Measurements from ENCODE around the gene TEX19. TPM values are rescaled to one million over a fixed set of nuclear protein-coding genes. Genes with fewer than 3 reads are reported as not detected.
"Not testable (repeated sequence)": the region's sequence is repeated elsewhere in the genome, so short reads cannot be mapped to it uniquely, and the experiment has no call there.

Gene TEX19
- total RNA-seq, 2 experiments from 2014 or later = 0.10 to 0.23 TPM

GRCh38 chr17:82354804-82355308 lies 4.2 kb upstream of the TEX19 start:
- H3K36me3 Mint-ChIP-seq = no peaks in the 10 kb centered on the region
- H3K4me1 Mint-ChIP-seq = peaks cover 10% of the 10 kb centered on the region
- no peak for DNase-seq
- no peak overlapping the region for H3K27ac Mint-ChIP-seq
- H3K27me3 Mint-ChIP-seq = peaks cover 19% of the 10 kb centered on the region
- H3K9me3 Mint-ChIP-seq = no peaks in the 10 kb centered on the region
- no peak overlapping the region for H3K4me3 Mint-ChIP-seq

DNA sequence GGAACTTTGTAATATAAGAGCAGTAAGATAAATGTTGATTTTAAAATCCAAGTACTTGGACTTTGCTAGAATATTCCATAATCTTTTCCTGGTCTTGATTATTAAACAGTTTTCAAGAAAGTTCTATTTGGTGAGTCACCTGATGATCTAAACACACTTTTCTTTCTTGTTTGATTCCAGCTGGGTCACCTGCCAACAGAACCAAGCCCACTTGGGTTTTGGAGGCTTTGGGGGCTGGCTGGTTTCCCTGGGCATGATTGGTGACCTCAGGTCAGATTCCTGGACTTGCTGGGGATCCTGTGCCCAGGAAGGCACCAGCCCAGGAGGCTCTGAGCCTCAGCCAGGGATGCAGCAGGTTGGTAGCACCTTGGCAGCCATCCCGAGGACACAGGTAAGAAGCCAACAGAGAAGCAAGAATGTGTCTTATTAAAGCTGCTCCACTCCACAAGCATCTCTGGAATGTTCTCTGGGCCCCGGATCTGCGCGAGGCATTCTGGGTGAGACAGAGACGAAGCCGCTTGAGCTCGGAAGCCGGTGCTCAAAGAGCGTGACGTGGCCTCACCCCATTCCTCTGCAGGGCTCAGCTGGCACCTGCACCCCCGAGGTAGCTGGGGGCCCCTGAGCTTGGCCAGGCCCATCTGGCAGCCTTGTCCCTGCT lies 3.1 kb upstream of the TEX19 start:
- Mint-ChIP-seq H3K27ac (no peak overlapping the region), H3K4me1 (peaks cover 10% of the 10 kb centered on the region), H3K27me3 (peaks cover 19% of the 10 kb centered on the region), H3K4me3 (no peak overlapping the region), H3K9me3 (no peaks in the 10 kb centered on the region), H3K36me3 (no peaks in the 10 kb centered on the region)
- DNase-seq = no peak

DNA sequence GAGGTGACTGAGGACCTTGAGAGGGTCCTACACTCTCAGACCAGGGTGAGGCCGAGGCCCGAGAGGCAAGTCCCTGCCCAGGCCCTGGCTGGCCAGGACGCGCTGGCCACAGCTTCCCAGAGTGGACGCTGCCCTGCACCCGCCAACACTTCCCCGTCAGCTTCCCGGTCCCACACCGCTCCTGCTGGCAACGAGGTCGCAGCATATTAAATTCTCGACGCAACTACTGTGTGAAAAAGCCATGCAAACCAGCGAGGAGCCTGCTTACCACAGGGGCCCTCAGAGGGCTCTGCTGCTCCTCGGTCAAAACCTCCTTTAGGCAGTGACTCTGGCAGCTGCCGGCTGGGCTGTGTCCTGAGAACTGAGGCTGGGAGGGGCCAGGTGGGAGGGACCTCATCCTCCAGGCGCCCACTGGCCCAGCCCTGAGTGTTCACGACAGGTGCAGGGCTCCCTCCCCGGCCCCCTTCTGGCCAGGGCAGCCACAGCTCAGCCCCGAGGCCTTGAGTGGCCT lies 2.1 kb upstream of the TEX19 start:
- peaks cover 10% of the 10 kb centered on the region for H3K4me1 Mint-ChIP-seq
- no peaks in the 10 kb centered on the region for H3K36me3 Mint-ChIP-seq
- peaks cover 19% of the 10 kb centered on the region for H3K27me3 Mint-ChIP-seq
- no peak overlapping the region for H3K4me3 Mint-ChIP-seq
- H3K9me3 Mint-ChIP-seq = no peaks in the 10 kb centered on the region
- no peak for DNase-seq
- H3K27ac Mint-ChIP-seq = no peak overlapping the region

- H3K27ac Mint-ChIP-seq = no peak overlapping the region
- no peak for DNase-seq
- H3K4me1 Mint-ChIP-seq = peaks cover 10% of the 10 kb centered on the region
- no peaks in the 10 kb centered on the region for H3K36me3 Mint-ChIP-seq
- H3K9me3 Mint-ChIP-seq = no peaks in the 10 kb centered on the region
- H3K4me3 Mint-ChIP-seq = no peak overlapping the region
- H3K27me3 Mint-ChIP-seq = peaks cover 19% of the 10 kb centered on the region
These were observed 1.7 kb upstream of the TEX19 start for GRCh38 chr17:82357394-82357793.

- peaks cover 19% of the 10 kb centered on the region for H3K27me3 Mint-ChIP-seq
- not testable (repeated sequence) for DNase-seq, H3K9me3 Mint-ChIP-seq, H3K4me1 Mint-ChIP-seq, H3K4me3 Mint-ChIP-seq, H3K36me3 Mint-ChIP-seq, H3K27ac Mint-ChIP-seq
These were observed 516 bp downstream of the TEX19 start for GRCh38 chr17:82359451-82360074.

GRCh38 chr17:82361885-82362633 lies 3.0 kb downstream of the TEX19 start:
- no peaks in the 10 kb centered on the region for H3K36me3 Mint-ChIP-seq
- H3K4me3 Mint-ChIP-seq = no peak overlapping the region
- no peak overlapping the region for H3K27ac Mint-ChIP-seq
- DNase-seq = no peak
- H3K27me3 Mint-ChIP-seq = peaks cover 15% of the 10 kb centered on the region
- H3K9me3 Mint-ChIP-seq = no peaks in the 10 kb centered on the region
- H3K4me1 Mint-ChIP-seq = peaks cover 14% of the 10 kb centered on the region

DNA sequence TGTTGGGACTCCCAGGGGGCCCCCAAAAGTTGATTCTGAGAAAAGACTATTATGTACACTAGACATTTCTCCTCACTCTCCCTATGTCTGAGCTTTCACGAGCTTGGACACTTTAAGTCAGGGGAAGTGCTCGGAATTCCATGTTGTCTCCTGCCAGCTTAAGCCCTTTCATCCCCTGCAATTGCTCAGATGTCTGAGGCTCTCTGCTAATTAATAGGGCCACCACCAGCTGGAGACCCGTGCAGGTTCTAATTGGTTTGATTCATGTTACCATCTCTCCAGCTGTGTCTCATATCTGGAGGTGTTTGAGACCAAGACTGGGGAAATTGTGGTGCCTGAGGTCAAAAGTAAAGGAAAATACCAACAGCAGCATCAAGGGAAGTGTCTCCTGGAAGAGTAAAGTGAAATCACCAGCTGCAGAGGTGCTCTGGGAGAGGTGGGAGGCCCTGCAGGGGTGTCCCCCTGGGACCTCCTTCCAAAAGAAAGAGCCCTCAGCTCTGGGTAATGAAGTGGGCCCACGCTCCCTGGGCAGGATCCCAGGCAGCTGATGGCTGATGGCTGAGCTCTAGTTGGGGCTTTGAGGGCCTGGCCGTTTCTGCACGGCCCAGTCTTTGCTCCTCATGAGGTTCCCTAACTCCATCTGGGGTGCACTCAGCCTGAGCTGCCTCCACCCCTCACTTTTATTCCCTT lies 6.7 kb downstream of the TEX19 start:
- Mint-ChIP-seq H3K4me1 (peaks cover 8% of the 10 kb centered on the region), H3K9me3 (no peaks in the 10 kb centered on the region), H3K4me3 (no peak overlapping the region), H3K27me3 (peaks cover 20% of the 10 kb centered on the region), H3K27ac (no peak overlapping the region), H3K36me3 (no peaks in the 10 kb centered on the region)
- no peak for DNase-seq

DNA sequence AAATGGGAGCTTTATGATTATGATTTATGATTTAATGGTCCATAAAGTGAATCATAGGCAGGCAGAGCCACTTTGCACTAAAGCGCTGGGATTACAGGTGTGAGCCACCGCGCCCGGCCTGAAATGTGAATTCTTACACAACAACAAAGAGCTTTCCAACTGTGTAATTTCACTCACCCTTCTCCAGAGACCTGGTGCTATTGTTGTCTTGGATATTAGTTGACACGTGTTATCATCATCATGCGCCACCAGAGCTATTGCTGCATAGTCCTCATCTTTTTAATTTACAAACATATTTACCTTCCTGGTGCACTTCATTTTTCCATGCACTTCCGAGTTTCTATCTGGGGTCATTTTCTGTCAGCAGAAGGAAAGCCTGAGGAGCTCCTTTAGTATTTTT lies 7.7 kb downstream of the TEX19 start:
- Mint-ChIP-seq H3K27me3 (peaks cover 26% of the 10 kb centered on the region), H3K9me3 (no peaks in the 10 kb centered on the region)

GRCh38 chr17:82367724-82368524 lies 8.9 kb downstream of the TEX19 start:
- Mint-ChIP-seq H3K9me3 (no peaks in the 10 kb centered on the region), H3K36me3 (no peaks in the 10 kb centered on the region), H3K27ac (no peak overlapping the region), H3K4me1 (peaks cover 17% of the 10 kb centered on the region), H3K4me3 (no peak overlapping the region), H3K27me3 (peaks cover 33% of the 10 kb centered on the region)
- no peak for DNase-seq

More for the DNA sequence above, 7.7 kb downstream of the TEX19 start:
- Mint-ChIP-seq H3K4me1 (peaks cover 11% of the 10 kb centered on the region), H3K36me3 (no peaks in the 10 kb centered on the region), H3K27ac (no peak overlapping the region), H3K4me3 (no peak overlapping the region)
- no peak for DNase-seq

DNA sequence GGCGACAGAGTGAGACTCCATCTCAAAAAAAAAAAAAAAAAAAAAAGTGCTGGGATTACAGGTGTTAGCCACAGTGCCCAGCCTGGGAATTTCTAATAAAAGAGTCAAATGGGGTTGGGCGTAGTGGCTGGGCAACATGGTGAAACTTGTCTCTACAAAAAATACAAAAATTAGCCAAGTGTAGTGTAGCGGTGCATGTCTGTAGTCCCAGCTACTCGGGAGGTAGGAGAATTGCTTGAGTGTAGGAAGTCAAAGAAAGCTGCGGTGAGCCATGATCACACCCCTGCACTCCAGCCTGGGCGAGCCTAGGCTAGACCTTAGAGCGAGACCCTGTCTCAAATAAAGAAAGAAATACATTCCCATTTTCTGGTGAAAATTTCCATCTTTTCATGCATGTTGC lies 10.2 kb downstream of the TEX19 start:
- peaks cover 20% of the 10 kb centered on the region for H3K4me1 Mint-ChIP-seq
- peaks cover 45% of the 10 kb centered on the region for H3K27me3 Mint-ChIP-seq
- H3K27ac Mint-ChIP-seq = no peak overlapping the region
- no peak overlapping the region for H3K4me3 Mint-ChIP-seq
- no peaks in the 10 kb centered on the region for H3K36me3 Mint-ChIP-seq
- DNase-seq = no peak
- no peaks in the 10 kb centered on the region for H3K9me3 Mint-ChIP-seq

DNA sequence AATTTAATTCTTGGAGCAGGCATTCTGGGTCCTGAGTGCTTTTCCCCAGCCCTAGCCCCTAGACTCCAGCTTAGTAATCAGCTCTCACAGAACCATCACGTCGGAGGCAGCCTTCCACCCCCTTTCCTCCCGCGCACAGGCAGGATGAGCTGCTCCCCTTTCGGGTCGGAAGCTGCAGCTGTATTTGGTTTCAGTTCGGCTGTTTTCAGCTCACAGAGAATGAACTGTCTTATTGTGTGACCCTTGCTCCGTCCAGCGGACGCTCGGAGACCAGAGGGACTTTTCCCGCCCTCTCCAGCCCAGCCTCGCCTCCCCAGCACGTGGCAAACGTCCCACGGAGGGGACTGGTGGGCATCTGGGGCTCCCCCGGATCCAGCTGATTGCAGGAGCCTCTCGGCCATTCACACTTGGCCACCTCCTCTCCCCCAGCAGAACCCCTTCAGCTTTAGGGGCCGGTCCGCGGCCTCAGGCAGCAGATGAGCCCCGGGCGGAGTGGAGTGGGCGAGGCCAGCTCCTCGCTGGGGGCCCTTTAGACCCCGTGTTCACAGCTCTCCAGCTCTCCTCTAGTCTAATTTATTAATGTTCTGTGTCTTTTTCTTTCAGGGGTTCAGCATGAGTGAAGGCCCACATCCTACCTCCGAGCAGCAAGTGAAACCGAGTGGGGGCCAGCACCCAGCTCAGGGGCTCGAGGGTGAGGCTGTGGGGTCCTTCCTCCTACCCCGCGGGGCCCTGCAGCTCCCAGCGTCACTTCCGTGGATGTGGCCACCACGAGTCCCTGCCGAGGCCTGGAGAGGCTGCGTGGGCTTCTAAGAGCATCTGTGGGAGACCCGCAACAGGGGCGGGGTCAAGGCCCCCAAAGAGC lies 11.7 kb downstream of the TEX19 start:
- Mint-ChIP-seq H3K4me3 (peak overlapping the region; percentile 53), H3K27me3 (peaks cover 49% of the 10 kb centered on the region), H3K4me1 (peaks cover 19% of the 10 kb centered on the region), H3K27ac (no peak overlapping the region), H3K9me3 (no peaks in the 10 kb centered on the region), H3K36me3 (no peaks in the 10 kb centered on the region)
- DNase-seq = no peak

DNA sequence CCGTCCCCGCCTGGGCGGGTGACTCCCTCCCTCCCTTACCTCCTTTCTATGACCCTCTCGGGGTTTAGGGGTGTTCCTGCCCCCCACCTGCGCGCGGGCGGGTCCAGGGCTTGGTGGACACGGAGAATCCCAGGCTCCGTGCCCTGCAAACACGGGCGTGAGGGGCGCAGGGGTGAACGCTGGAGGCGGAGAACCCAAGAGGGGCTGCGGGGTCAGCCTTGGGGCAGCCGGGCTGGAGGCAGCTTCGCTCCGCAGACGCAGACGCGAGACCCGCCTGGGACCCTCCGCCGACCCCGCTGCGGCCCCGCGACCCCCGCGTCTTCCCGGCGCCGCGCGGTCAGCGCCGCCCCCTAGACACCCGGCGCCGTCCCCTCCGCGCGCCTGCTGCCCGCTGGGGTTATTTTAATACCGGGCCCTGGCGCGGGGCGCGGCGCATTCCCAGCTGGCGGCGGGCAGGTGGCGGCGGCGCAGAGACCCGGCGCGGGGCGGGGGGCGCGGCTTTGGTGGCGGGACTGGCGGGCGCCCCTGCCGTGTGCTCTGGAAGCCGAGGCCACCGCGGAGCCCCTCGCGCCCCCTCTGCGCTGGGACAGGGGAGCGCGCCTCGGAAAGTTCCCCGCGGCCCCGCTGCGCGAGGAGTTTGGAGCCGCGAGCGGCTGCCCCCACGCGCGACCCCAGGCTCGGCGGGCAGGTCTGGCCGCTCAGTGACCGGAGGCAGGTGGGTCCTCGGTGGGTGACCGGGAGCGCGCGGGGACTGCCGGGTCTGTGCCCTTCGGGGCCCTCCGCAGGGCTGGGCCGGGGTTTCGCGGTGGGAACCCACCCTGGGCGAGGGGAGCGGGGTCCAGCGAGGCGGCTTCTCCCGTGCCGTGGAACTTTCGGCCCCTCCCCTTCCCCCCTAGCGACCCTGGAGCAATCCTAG lies 12.5 kb downstream of the TEX19 start, which contains the start of gene UTS2R:
Gene UTS2R, plus strand, starts transcription at position 433 of the 916 bp plus-strand sequence. CDS start 2,560 bp downstream, outside the sequence.
- no peak for DNase-seq
- peaks cover 16% of the 10 kb centered on the region for H3K4me1 Mint-ChIP-seq
- peaks cover 58% of the 10 kb centered on the region for H3K27me3 Mint-ChIP-seq
- H3K9me3 Mint-ChIP-seq = no peaks in the 10 kb centered on the region
- H3K27ac Mint-ChIP-seq = no peak within 1 kb of the TSS
- H3K4me3 Mint-ChIP-seq = peak within 1 kb of the TSS; percentile 53
- H3K36me3 Mint-ChIP-seq = no peaks in the 10 kb centered on the region
